ENCODE data around the gene FBXO17. TPM values are rescaled to one million over a fixed set of nuclear protein-coding genes. Genes with fewer than 3 reads are reported as not detected.

Gene FBXO17
- total and polyA plus RNA-seq, 2 of the 13 experiments (the other 11 are each of a cell fraction or from before 2014, with no cell fraction given), result 22.1 to 58.7 TPM

DNA sequence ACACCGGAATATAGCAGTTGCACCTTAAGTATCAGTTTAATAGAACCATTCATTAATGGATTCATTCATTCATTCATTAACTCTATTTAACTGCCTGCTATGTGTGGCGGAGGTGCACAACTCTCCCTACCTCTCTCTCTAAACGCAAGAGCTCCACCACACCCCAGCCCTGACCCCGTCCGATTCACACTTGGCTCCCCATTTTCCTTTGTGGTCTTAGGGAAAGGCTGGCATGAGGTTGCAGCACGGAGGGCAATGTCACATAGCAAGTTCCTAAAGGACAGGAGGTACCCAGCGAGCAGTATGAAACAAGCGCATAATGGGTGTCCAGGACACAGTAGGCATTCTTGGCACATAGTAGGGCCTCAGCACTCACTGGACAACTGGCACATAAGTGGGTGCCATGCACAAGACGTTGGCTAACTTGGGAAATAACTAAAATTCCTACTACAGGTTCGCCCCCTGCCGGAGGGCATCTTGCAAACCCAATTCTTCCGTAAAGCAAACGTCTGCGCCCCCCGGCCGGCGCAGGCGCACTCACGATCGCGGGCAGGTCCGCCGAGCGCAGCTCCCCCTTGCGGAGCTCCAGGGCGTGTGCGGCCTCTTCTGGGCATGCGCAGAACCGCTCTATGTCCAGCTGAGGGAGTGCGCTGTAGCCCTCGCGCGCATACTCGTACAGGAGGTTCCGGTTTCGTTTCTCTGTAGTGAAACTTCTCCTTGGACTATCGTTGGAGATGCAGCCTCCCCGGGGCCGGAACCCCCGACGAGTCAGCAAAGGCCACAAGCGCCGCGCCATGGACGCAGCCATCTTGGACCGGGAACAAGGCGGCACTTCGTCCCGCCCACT lies 45.4 kb downstream of the FBXO17 start, which contains the start of gene SARS2 (continued):
- TF ChIP-seq, protein P1, sequence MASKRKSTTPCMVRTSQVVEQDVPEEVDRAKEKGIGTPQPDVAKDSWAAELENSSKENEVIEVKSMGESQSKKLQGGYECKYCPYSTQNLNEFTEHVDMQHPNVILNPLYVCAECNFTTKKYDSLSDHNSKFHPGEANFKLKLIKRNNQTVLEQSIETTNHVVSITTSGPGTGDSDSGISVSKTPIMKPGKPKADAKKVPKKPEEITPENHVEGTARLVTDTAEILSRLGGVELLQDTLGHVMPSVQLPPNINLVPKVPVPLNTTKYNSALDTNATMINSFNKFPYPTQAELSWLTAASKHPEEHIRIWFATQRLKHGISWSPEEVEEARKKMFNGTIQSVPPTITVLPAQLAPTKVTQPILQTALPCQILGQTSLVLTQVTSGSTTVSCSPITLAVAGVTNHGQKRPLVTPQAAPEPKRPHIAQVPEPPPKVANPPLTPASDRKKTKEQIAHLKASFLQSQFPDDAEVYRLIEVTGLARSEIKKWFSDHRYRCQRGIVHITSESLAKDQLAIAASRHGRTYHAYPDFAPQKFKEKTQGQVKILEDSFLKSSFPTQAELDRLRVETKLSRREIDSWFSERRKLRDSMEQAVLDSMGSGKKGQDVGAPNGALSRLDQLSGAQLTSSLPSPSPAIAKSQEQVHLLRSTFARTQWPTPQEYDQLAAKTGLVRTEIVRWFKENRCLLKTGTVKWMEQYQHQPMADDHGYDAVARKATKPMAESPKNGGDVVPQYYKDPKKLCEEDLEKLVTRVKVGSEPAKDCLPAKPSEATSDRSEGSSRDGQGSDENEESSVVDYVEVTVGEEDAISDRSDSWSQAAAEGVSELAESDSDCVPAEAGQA (IDR thresholded peaks at IDR 0.05; ENCODE audit: low read depth), result peak; percentile 73; the same call in 1 of the 2 replicates
- TF ChIP-seq, protein P1 (CRISPR knock-in tag; IDR thresholded peaks at IDR 0.05; ENCODE audit: borderline replicate concordance), result no peak
- no peak for TF ChIP-seq MATR3 (CRISPR knock-in tag; IDR thresholded peaks at IDR 0.05)
- TF ChIP-seq POLR2AphosphoS2 (IDR thresholded peaks at IDR 0.05; ENCODE audit: low read depth, low read length), result peak; percentile 78; the same call in 1 of the 2 replicates
- TF ChIP-seq KAT8 (CRISPR knock-in tag; IDR thresholded peaks at IDR 0.05), result peak; percentile 94
- TF ChIP-seq, protein P2, sequence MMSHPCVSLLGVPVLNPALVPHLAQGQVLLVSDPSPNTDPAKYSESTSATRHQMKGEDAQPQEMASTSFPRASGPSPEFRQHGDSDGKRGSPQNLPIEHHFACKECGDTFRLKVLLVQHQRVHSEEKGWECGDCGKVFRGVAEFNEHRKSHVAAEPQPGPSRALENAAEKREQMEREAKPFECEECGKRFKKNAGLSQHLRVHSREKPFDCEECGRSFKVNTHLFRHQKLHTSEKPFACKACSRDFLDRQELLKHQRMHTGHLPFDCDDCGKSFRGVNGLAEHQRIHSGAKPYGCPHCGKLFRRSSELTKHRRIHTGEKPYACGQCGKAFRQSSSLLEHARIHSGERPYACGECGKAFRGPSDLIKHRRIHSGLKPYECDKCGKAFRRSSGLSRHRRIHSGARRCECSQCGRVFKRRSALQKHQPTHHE (CRISPR knock-in tag; IDR thresholded peaks at IDR 0.05; ENCODE audit: borderline replicate concordance), result no peak
- TF ChIP-seq ZMYM2 (CRISPR knock-in tag; IDR thresholded peaks at IDR 0.05), result peak; percentile 95
- no peak for TF ChIP-seq ZEB1 (IDR thresholded peaks at IDR 0.05; ENCODE audit: insufficient replicate concordance, low read depth)
- no peak for TF ChIP-seq ZNF615 (CRISPR knock-in tag; IDR thresholded peaks at IDR 0.05; ENCODE audit: borderline replicate concordance)
- no peak; the same call in 1 of the 2 replicates for TF ChIP-seq ZNF737 (CRISPR knock-in tag; IDR thresholded peaks at IDR 0.05; ENCODE audit: borderline replicate concordance)
- TF ChIP-seq ZNF720 (CRISPR knock-in tag; IDR thresholded peaks at IDR 0.05), result no peak
- TF ChIP-seq ZNF713 (CRISPR knock-in tag; IDR thresholded peaks at IDR 0.05), result no peak; the same call in 1 of the 2 replicates
- TF ChIP-seq TEAD2 (CRISPR knock-in tag; IDR thresholded peaks at IDR 0.05), result no peak
- TF ChIP-seq MAFK (conservative IDR thresholded peaks at IDR 0.05 in 1 of 2, IDR thresholded peaks at IDR 0.05 in 1 of 2; ENCODE audit: low read length in 2 of 2), result no peak
- TF ChIP-seq, protein P3, sequence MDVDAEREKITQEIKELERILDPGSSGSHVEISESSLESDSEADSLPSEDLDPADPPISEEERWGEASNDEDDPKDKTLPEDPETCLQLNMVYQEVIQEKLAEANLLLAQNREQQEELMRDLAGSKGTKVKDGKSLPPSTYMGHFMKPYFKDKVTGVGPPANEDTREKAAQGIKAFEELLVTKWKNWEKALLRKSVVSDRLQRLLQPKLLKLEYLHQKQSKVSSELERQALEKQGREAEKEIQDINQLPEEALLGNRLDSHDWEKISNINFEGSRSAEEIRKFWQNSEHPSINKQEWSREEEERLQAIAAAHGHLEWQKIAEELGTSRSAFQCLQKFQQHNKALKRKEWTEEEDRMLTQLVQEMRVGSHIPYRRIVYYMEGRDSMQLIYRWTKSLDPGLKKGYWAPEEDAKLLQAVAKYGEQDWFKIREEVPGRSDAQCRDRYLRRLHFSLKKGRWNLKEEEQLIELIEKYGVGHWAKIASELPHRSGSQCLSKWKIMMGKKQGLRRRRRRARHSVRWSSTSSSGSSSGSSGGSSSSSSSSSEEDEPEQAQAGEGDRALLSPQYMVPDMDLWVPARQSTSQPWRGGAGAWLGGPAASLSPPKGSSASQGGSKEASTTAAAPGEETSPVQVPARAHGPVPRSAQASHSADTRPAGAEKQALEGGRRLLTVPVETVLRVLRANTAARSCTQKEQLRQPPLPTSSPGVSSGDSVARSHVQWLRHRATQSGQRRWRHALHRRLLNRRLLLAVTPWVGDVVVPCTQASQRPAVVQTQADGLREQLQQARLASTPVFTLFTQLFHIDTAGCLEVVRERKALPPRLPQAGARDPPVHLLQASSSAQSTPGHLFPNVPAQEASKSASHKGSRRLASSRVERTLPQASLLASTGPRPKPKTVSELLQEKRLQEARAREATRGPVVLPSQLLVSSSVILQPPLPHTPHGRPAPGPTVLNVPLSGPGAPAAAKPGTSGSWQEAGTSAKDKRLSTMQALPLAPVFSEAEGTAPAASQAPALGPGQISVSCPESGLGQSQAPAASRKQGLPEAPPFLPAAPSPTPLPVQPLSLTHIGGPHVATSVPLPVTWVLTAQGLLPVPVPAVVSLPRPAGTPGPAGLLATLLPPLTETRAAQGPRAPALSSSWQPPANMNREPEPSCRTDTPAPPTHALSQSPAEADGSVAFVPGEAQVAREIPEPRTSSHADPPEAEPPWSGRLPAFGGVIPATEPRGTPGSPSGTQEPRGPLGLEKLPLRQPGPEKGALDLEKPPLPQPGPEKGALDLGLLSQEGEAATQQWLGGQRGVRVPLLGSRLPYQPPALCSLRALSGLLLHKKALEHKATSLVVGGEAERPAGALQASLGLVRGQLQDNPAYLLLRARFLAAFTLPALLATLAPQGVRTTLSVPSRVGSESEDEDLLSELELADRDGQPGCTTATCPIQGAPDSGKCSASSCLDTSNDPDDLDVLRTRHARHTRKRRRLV (CRISPR knock-in tag; IDR thresholded peaks at IDR 0.05), result no peak
- peak; percentile 27; the same call in 1 of the 2 replicates for TF ChIP-seq KLF6 (CRISPR knock-in tag; IDR thresholded peaks at IDR 0.05)
- no peak for TF ChIP-seq ZSCAN22 (CRISPR knock-in tag; IDR thresholded peaks at IDR 0.05)
